IMR-90 (cell line): ENCODE measurements around the gene TMEM139. TPM values are rescaled to one million over a fixed set of nuclear protein-coding genes. Genes with fewer than 3 reads are reported as not detected.

Experiments used
- ATAC-seq: fragments of 200-7000 bp; cut with Tn5 transposase; 2 replicates; pipeline ENCODE4 v1.9.1; 2020; ENCODE audit warnings: low read depth, mild to moderate bottlenecking, moderate library complexity
- BruUV-seq: library from RNA; stranded (reverse); fragments of 400-500 nt; replicated peaks from 2 replicates; lab custom pipeline; 2021; lab: Mats Ljungman, UMichigan
- CTCF ChIA-PET: fragments of 300-600 bp; formaldehyde crosslinking; extraction: SDS; loops from one replicate; lab custom pipeline; 2021; ENCODE audit warnings: antibody characterized with exemption; lab: Yijun Ruan, JAX
- POLR2A ChIA-PET: fragments of 300-600 bp; sonication (Branson Sonifier 250); formaldehyde crosslinking; loops from one replicate; lab custom pipeline; 2022; ENCODE audit warnings: antibody characterized with exemption; ENCODE audit not compliant: unreplicated experiment; lab: Charles Lee
- DNase-seq: peaks from one replicate; pipeline ENCODE4 v3.0.0; 2013
- H2AFZ ChIP-seq: replicated peaks from 2 replicates; pipeline ENCODE3; 2013; ENCODE audit warnings: low read length, mild to moderate bottlenecking; ENCODE audit not compliant: poor library complexity
- H2AK5ac ChIP-seq: 2 replicates; pipeline ENCODE4 v1.6.1; 2013; ENCODE audit warnings: low read depth, low read length, inconsistent platforms
- H2AK9ac ChIP-seq: replicated peaks from 2 replicates; pipeline ENCODE3; 2013; ENCODE audit warnings: mild to moderate bottlenecking, low read depth, low read length, moderate library complexity; ENCODE audit not compliant: poor library complexity
- H2BK120ac ChIP-seq: 2 replicates; pipeline ENCODE4 v1.6.1; 2013; ENCODE audit warnings: low read depth, low read length, inconsistent platforms
- H2BK15ac ChIP-seq: 3 replicates; pipeline ENCODE4 v1.6.1; 2013; ENCODE audit warnings: low read depth, low read length, inconsistent platforms
- H2BK20ac ChIP-seq: 2 replicates; pipeline ENCODE4 v1.6.1; 2013; ENCODE audit warnings: low read depth, mild to moderate bottlenecking, inconsistent platforms, low read length, moderate library complexity
- H2BK5ac ChIP-seq: 2 replicates; pipeline ENCODE4 v1.6.1; 2013; ENCODE audit warnings: mild to moderate bottlenecking, low read depth, low read length, inconsistent platforms; ENCODE audit not compliant: poor library complexity, severe bottlenecking
- H3K14ac ChIP-seq: replicated peaks from 2 replicates; pipeline ENCODE4 v1.6.1; 2013; ENCODE audit warnings: low read depth, low read length, inconsistent platforms
- H3K18ac ChIP-seq: 2 replicates; pipeline ENCODE4 v1.6.1; 2013; ENCODE audit warnings: low read depth, low read length, control low read depth
- H3K23ac ChIP-seq: 2 replicates; pipeline ENCODE4 v1.6.1; 2013; ENCODE audit warnings: low read depth, low read length, inconsistent platforms
- H3K27ac ChIP-seq: 2 replicates; pipeline ENCODE4 v1.5.1; 2013; ENCODE audit warnings: mild to moderate bottlenecking, control low read depth, low read length; ENCODE audit not compliant: insufficient read depth
- H3K27me3 ChIP-seq: 2 replicates; pipeline ENCODE4 v1.6.1; 2013; ENCODE audit warnings: low read length; ENCODE audit not compliant: control insufficient read depth, insufficient read depth
- H3K36me3 ChIP-seq: 2 replicates; pipeline ENCODE4 v1.6.1; 2013; ENCODE audit warnings: low read length, mixed read lengths; ENCODE audit not compliant: control insufficient read depth, insufficient read depth
- H3K4ac ChIP-seq: 2 replicates; pipeline ENCODE4 v1.6.1; 2013; ENCODE audit warnings: low read depth, low read length, inconsistent platforms
- H3K4me1 ChIP-seq: 2 replicates; pipeline ENCODE4 v1.6.1; 2013; ENCODE audit warnings: low read length, mixed read lengths; ENCODE audit not compliant: control insufficient read depth, insufficient read depth
- H3K4me2 ChIP-seq: 2 replicates; pipeline ENCODE4 v1.6.1; 2013; ENCODE audit warnings: low read depth, mild to moderate bottlenecking, control low read depth, low read length, moderate library complexity
- H3K4me3 ChIP-seq: 2 replicates; pipeline ENCODE4 v1.5.1; 2013; ENCODE audit warnings: low read depth, mild to moderate bottlenecking, control low read depth, low read length, moderate library complexity; ENCODE audit not compliant: insufficient read depth
- H3K56ac ChIP-seq: 2 replicates; pipeline ENCODE4 v1.6.1; 2013; ENCODE audit warnings: low read length, inconsistent platforms; ENCODE audit not compliant: insufficient read depth; ENCODE audit errors: extremely low read depth
- H3K79me1 ChIP-seq, 2 experiments: 2 replicates each; pipeline ENCODE4 v1.6.1; 2013; ENCODE audit warnings: low read length in 2 of 2, inconsistent platforms in 1 of 2, low read depth in 1 of 2
- H3K9ac ChIP-seq: 2 replicates; pipeline ENCODE4 v1.6.1; 2013; ENCODE audit warnings: low read depth, low read length, control low read depth
- H3K9me1 ChIP-seq: 2 replicates; pipeline ENCODE4 v1.6.1; 2013; ENCODE audit warnings: low read length, inconsistent platforms; ENCODE audit not compliant: insufficient read depth
- H3K9me3 ChIP-seq: 2 replicates; pipeline ENCODE4 v1.6.1; 2013; ENCODE audit warnings: low read length; ENCODE audit not compliant: control insufficient read depth, insufficient read depth
- H4K20me1 ChIP-seq: 2 replicates; pipeline ENCODE4 v1.6.1; 2013; ENCODE audit warnings: low read length, inconsistent platforms; ENCODE audit not compliant: insufficient read depth
- H4K5ac ChIP-seq: 2 replicates; pipeline ENCODE4 v1.6.1; 2013; ENCODE audit warnings: mild to moderate bottlenecking, low read depth, low read length, control low read depth
- H4K8ac ChIP-seq, 2 experiments: 2 replicates each; pipeline ENCODE4 v1.6.1; 2013; ENCODE audit warnings: low read depth in 2 of 2, low read length in 2 of 2, control low read depth in 1 of 2, inconsistent platforms in 1 of 2
- H4K91ac ChIP-seq: 2 replicates; pipeline ENCODE4 v1.6.1; 2013; ENCODE audit warnings: low read depth, low read length, inconsistent platforms; ENCODE audit not compliant: insufficient read depth
- BHLHE40 ChIP-seq: fragments of 150-350 bp; IDR thresholded peaks from 2 replicates; pipeline ENCODE4 v1.6.1; 2016; ENCODE audit warnings: mild to moderate bottlenecking, low read depth, low read length
- CEBPB ChIP-seq: IDR thresholded peaks from 2 replicates; pipeline ENCODE4 v1.6.1; 2012; ENCODE audit warnings: low read depth, low read length, improper control_type of control experiment
- CTCF ChIP-seq: conservative IDR thresholded peaks from 2 replicates; pipeline ENCODE4 v1.5.1; 2012; ENCODE audit warnings: mild to moderate bottlenecking, low read depth, low read length, improper control_type of control experiment
- ELK1 ChIP-seq: fragments of 150-350 bp; IDR thresholded peaks from 2 replicates; pipeline ENCODE4 v1.6.1; 2016; ENCODE audit warnings: low read depth, mild to moderate bottlenecking, low read length, moderate library complexity, borderline replicate concordance
- MAFK ChIP-seq: IDR thresholded peaks from 2 replicates; pipeline ENCODE4 v1.6.1; 2012; ENCODE audit warnings: low read depth, low read length, improper control_type of control experiment
- MXI1 ChIP-seq: IDR thresholded peaks from 2 replicates; pipeline ENCODE4 v1.6.1; 2012; ENCODE audit warnings: low read depth, mild to moderate bottlenecking, low read length, moderate library complexity, borderline replicate concordance
- NFE2L2 ChIP-seq: fragments of 150-350 bp; IDR thresholded peaks from 2 replicates; pipeline ENCODE4 v1.6.1; 2016; ENCODE audit warnings: low read depth, mild to moderate bottlenecking, low read length
- POLR2A ChIP-seq: IDR thresholded peaks from 2 replicates; pipeline ENCODE4 v1.6.1; 2012; ENCODE audit warnings: mild to moderate bottlenecking, low read depth, low read length
- RAD21 ChIP-seq: IDR thresholded peaks from 2 replicates; pipeline ENCODE4 v1.6.1; 2012; ENCODE audit warnings: low read length, improper control_type of control experiment
- RCOR1 ChIP-seq: IDR thresholded peaks from 2 replicates; pipeline ENCODE4 v1.6.1; 2012; ENCODE audit warnings: mild to moderate bottlenecking, low read length, improper control_type of control experiment; ENCODE audit not compliant: insufficient replicate concordance
- RFX5 ChIP-seq: IDR thresholded peaks from 2 replicates; pipeline ENCODE4 v1.8.0; 2012; ENCODE audit warnings: low read depth, mild to moderate bottlenecking, low read length, moderate library complexity
- SMC3 ChIP-seq: fragments of 150-350 bp; IDR thresholded peaks from 2 replicates; pipeline ENCODE4 v1.6.1; 2016; ENCODE audit warnings: low read depth, mild to moderate bottlenecking, antibody characterized with exemption, low read length, moderate library complexity
- dilution Hi-C: fragments of 300-500 bp; cut with HindIII; formaldehyde crosslinking; loops from one replicate; pipeline ENCODE4 v1.14.3; 2018; ENCODE audit warnings: low sequenced_read_pairs; ENCODE audit not compliant: unreplicated experiment
- in situ Hi-C: fragments of 300-500 bp; cut with MboI; formaldehyde crosslinking; loops from 3 replicates; pipeline ENCODE4 v1.14.3; 2019; ENCODE audit warnings: low sequenced_read_pairs, inconsistent platforms, mixed read lengths
- intact Hi-C: fragments of 100-400 bp; cut with micrococcal nuclease; formaldehyde crosslinking; loops from 2 replicates; pipeline ENCODE4 v1.10.0; 2022
- polyA plus RNA-seq, 3 experiments: library from polyadenylated mRNA; depleted of rRNA; stranded (reverse); fragments of >200 nt; gene quantifications; 2 replicates each; pipeline ENCODE4 v1.2.3, GENCODE V29; 2012; ENCODE audit warnings: low replicate concordance in 1 of 3
- total RNA-seq: library from RNA; depleted of rRNA; stranded (reverse); fragments of >200 nt; gene quantifications from 2 replicates; pipeline ENCODE4 v1.2.3, GENCODE V29; 2012

The TMEM139 gene
- total and polyA plus RNA-seq, 2 of the 4 experiments (the other 2 are of a cell fraction), result 0.07 TPM; not detected in 1

- H4K8ac ChIP-seq, result no peak overlapping the region
- ChIA-PET POLR2A (no interaction called here), CTCF (no interaction called here)
- TF ChIP-seq CEBPB (no peak), RAD21 (no peak), NFE2L2 (no peak), RFX5 (no peak), SMC3 (no peak), MAFK (no peak), RCOR1 (no peak), ELK1 (no peak), MXI1 (no peak), POLR2A (no peak), BHLHE40 (no peak), CTCF (no peak)
- H2AFZ ChIP-seq, result no peak overlapping the region
- peaks cover 11% of the 10 kb centered on the region for H3K27me3 ChIP-seq
- H2BK5ac ChIP-seq, result no peak overlapping the region
- H2AK5ac ChIP-seq, result no peak overlapping the region
- ATAC-seq (no peak), DNase-seq (no peak)
- H3K56ac ChIP-seq, result no peak overlapping the region
- H3K4me1 ChIP-seq, result no peaks in the 10 kb centered on the region
- no peaks in the 10 kb centered on the region for H4K20me1 ChIP-seq
- no peak overlapping the region for H3K4ac ChIP-seq
- no peaks in the 10 kb centered on the region for H3K9me1 ChIP-seq
- H3K9me3 ChIP-seq, result no peaks in the 10 kb centered on the region
- no peak overlapping the region for H2BK120ac ChIP-seq
- intact Hi-C loops, result no loop called here
- H3K4me3 ChIP-seq, result no peak overlapping the region
- dilution Hi-C loops, result no loop called here
- no peaks in the 10 kb centered on the region for H3K36me3 ChIP-seq
- no peaks in the 10 kb centered on the region for H3K79me1 ChIP-seq
- H3K14ac ChIP-seq, result no peak overlapping the region
- H2AK9ac ChIP-seq, result no peak overlapping the region
- H3K27ac ChIP-seq, result no peak overlapping the region
- BruUV-seq, result no TSS peak
- no peak overlapping the region for H3K23ac ChIP-seq
- H2BK20ac ChIP-seq, result no peak overlapping the region
- no peak overlapping the region for H3K18ac ChIP-seq
- no peak overlapping the region for H2BK15ac ChIP-seq
- H3K4me2 ChIP-seq, result no peak overlapping the region
- in situ Hi-C loops, result no loop called here
- no peak overlapping the region for H4K5ac ChIP-seq
- no peak overlapping the region for H3K9ac ChIP-seq
- no peak overlapping the region for H4K91ac ChIP-seq
Observed at GRCh38 chr7:143250199-143250598, 34.6 kb upstream of the TMEM139 start.
